Muscle of leg (tissue), 11 donors: ENCODE data around the gene CTR9. TPM values are rescaled to one million over a fixed set of nuclear protein-coding genes. Genes with fewer than 3 reads are reported as not detected.

Source experiments
- DNase-seq: peaks from one replicate; pipeline ENCODE4 v3.0.0; 2013
- H3K27ac ChIP-seq: one replicate; pipeline ENCODE4 v1.5.1; 2013; ENCODE audit warnings: mild to moderate bottlenecking, low read length, control low read depth
- H3K27me3 ChIP-seq: one replicate; pipeline ENCODE4 v1.6.1; 2013; ENCODE audit warnings: low read length; ENCODE audit not compliant: control insufficient read depth, insufficient read depth
- H3K36me3 ChIP-seq: one replicate; pipeline ENCODE4 v1.6.1; 2013; ENCODE audit warnings: low read length; ENCODE audit not compliant: control insufficient read depth, insufficient read depth
- H3K4me1 ChIP-seq: one replicate; pipeline ENCODE4 v1.6.1; 2013; ENCODE audit warnings: low read length; ENCODE audit not compliant: control insufficient read depth, insufficient read depth
- H3K4me3 ChIP-seq: one replicate; pipeline ENCODE4 v1.5.1; 2013; ENCODE audit warnings: low read length, control low read depth
- H3K9me3 ChIP-seq: replicated peaks from 2 replicates; pipeline ENCODE4 v1.6.1; 2013; ENCODE audit warnings: low read depth, low read length; ENCODE audit not compliant: control insufficient read depth
- WGBS: methylation state at CpG from one replicate; pipeline ENCODE4 v1.1.5; 2013; ENCODE audit warnings: missing lambda C conversion rate; ENCODE audit not compliant: insufficient coverage; 5-methylcytosine and 5-hydroxymethylcytosine counted together
- polyA plus RNA-seq, 8 donors: library from polyadenylated mRNA; unstranded; fragments of 120-200 nt; gene quantifications; one replicate each; pipeline versions ENCODE4 v1.2.1 to v1.2.3, GENCODE V29; 2013; ENCODE audit warnings: inconsistent platforms in 1 of 8, low replicate concordance in 1 of 8; ENCODE audit not compliant: insufficient read length in 8 of 8, insufficient read depth in 1 of 8
- total RNA-seq: library from RNA; stranded (reverse); fragments of 120-200 nt; gene quantifications from one replicate; pipeline ENCODE4 v1.2.4, GENCODE V29; 2013

The CTR9 gene
- total and polyA plus RNA-seq, 9 donors: 16.4 to 35.8 (median 29.4) TPM

DNA sequence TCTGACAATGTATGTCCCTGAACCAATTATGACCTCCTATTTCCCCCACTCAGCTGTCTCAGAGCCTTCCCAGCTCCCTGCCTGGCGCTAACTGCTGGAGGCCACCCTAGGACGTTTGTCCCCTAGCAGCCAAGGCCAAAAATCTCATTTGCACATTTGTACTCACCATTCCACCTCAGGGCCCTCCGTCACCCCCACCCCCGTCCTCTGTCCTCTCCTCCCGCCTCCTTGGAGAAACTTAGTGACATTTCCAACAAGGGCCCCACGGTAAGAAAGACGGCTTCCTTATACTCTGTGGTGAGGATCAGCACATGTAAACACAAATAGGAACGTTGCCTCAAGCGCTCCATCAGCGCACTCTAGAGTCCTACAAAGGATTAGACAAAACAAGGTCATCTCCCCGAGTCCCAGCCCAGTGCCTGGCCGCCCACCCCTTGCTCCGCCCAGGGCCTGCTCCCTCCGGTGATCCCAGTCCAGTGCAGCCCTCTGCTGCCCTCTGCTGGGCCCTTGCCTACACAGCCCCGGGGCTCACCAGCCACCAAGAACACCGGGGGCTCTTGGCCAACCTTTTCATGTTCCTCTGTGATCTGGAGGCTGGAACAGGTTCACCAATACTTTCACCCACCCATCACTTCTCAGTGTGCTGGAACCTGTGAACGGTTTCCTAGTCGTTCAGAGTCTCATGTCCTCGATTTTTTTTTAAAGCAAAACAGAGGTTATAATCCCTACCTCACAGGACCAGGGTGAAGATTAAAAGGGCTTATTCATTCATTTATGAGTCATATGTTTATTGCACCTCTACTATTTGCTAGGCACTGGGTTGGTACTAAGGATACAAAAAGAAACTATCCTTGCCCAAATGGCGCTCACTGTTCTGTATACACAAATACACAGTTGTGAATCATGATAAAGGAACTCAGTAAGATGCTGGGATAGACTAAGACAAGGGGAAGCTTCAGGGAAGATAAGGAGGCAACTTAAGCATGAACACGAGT, 15.3 kb upstream of the CTR9 start:
- WGBS: 2% methylated on average over 16 of the region's 21 CpGs
- H3K9me3 ChIP-seq: no peaks in the 10 kb centered on the region
- no peaks in the 10 kb centered on the region for H3K36me3 ChIP-seq
- H3K4me1 ChIP-seq: peaks cover 5% of the 10 kb centered on the region
- H3K4me3 ChIP-seq: peak overlapping the region; percentile 29
- no peaks in the 10 kb centered on the region for H3K27me3 ChIP-seq
- H3K27ac ChIP-seq: peak overlapping the region; percentile 75
- DNase-seq: peak; percentile 97

DNA sequence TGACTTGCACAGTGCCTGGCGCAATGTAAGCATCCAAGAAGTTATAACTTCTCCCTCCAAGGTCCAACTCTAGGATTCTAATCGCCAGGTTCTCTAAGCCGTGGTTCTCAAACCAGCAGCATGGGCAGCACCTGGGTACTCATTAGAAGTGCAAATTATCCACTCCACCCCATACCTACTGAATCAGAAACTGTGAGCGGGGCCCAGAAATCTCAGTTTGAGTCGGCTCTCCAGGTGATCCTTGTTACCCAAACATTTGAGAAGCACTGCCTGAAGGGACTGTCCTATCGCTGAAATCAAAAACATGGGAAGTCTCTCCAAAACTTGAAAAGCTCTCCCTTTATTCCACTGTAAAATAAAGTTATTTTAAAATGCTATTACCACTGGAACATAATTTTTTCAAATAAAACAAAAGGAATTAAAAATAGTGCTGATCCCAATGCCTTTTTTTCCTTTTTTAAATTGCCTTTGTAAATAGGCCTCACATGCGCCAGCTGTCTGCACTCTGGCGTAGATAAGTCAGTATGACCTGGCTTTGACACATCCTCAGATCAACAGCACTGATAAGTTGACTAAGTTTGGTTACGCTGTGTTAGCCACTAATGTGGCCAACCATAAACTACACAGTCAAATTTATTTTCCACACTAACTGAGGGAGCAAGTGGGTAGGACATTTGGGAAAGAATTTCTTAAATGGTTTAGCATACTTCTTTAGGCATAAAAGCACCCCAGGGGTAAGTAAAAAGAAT, 8.4 kb upstream of the CTR9 start:
- H3K4me1 ChIP-seq: no peaks in the 10 kb centered on the region
- DNase-seq: no peak
- no peaks in the 10 kb centered on the region for H3K9me3 ChIP-seq
- no peak overlapping the region for H3K27ac ChIP-seq
- no peak overlapping the region for H3K4me3 ChIP-seq
- H3K36me3 ChIP-seq: no peaks in the 10 kb centered on the region
- H3K27me3 ChIP-seq: no peaks in the 10 kb centered on the region
- WGBS: 80% methylated on average over 2 of the region's 9 CpGs

- Histone ChIP-seq H3K4me1 (no peaks in the 10 kb centered on the region), H3K4me3 (no peak overlapping the region), H3K36me3 (no peaks in the 10 kb centered on the region), H3K27ac (no peak overlapping the region), H3K27me3 (no peaks in the 10 kb centered on the region), H3K9me3 (no peaks in the 10 kb centered on the region)
- no peak for DNase-seq
- WGBS: 35% methylated on average over 8 of the region's 13 CpGs
Measured at GRCh38 chr11:10743354-10744000, 7.6 kb upstream of the CTR9 start.

DNA sequence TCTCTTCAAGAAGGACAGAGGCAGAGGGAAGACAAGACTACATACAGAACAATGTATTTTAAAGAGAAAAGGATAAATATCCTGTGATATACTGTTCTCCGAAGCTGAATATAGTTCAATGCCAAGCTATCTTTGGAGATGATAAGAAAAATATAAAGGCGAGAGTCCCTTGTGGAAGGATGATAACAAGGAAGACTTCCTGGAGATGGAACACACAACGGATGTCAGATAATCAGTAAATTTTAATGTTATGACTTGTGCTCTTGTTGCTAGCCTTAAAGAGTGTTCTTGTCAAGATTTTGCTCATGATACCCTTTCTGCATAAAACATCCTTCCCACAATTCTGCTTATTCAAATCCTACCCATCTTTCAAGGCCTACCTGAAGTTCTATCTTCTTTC, 6.8 kb upstream of the CTR9 start:
- no peaks in the 10 kb centered on the region for H3K9me3 ChIP-seq
- no peak for DNase-seq
- no peak overlapping the region for H3K4me3 ChIP-seq
- no peak overlapping the region for H3K27ac ChIP-seq
- WGBS: no CpG with 5 or more reads among the region's 3 CpGs
- H3K27me3 ChIP-seq: no peaks in the 10 kb centered on the region
- no peaks in the 10 kb centered on the region for H3K4me1 ChIP-seq
- no peaks in the 10 kb centered on the region for H3K36me3 ChIP-seq

DNA sequence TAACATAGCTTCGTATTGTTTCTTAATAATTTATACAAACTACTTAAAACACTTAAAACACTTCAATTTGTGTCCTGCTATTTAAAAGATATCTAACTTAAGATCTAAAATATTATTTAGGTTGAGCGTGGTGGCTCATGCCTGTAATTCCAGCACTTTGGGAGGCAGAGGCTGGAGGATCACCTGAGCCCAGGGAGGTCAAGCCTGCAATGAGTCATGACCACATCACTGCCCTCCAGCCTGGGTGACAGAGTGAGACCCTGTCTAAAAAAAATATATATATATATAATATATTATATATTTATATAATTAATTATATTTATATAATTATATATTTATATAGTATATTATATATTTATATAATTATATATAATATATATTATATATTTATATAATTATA, 4.2 kb upstream of the CTR9 start:
- Histone ChIP-seq H3K4me3 (no peak overlapping the region), H3K27ac (no peak overlapping the region), H3K27me3 (no peaks in the 10 kb centered on the region), H3K36me3 (no peaks in the 10 kb centered on the region), H3K9me3 (no peaks in the 10 kb centered on the region), H3K4me1 (no peaks in the 10 kb centered on the region)
- DNase-seq: no peak
- no CpG with 5 or more reads among the region's 2 CpGs for WGBS

GRCh38 chr11:10747733-10748132, 3.3 kb upstream of the CTR9 start:
- Histone ChIP-seq H3K27me3 (no peaks in the 10 kb centered on the region), H3K36me3 (no peaks in the 10 kb centered on the region), H3K27ac (no peak overlapping the region), H3K4me1 (peaks cover 2% of the 10 kb centered on the region), H3K4me3 (no peak overlapping the region), H3K9me3 (no peaks in the 10 kb centered on the region)
- no peak for DNase-seq

DNA sequence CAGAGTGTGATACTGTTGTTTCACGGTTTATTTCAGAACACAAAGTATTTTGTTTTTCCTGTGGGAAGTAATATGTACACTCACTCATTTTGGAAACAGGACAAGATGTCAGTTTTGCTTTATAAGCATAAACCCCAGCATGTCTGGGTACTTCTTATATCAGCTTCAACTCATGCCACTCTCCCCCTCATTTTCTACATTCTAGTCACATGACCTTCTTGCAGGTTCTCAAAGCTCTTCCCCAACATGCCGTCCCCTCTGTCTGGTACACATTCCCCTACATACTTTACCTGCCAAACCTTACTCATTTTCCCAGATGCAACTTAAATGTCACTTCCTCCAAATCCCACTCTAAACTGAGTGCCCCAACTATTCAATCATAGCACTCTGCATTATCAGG, 1.6 kb upstream of the CTR9 start:
- no peaks in the 10 kb centered on the region for H3K9me3 ChIP-seq
- H3K36me3 ChIP-seq: no peaks in the 10 kb centered on the region
- peaks cover 2% of the 10 kb centered on the region for H3K4me1 ChIP-seq
- H3K27me3 ChIP-seq: no peaks in the 10 kb centered on the region
- H3K27ac ChIP-seq: no peak overlapping the region
- WGBS: 77% methylated on average over 1 of the region's 2 CpGs
- no peak for DNase-seq
- no peak overlapping the region for H3K4me3 ChIP-seq

- Histone ChIP-seq H3K4me1 (peaks cover 2% of the 10 kb centered on the region), H3K9me3 (no peaks in the 10 kb centered on the region), H3K4me3 (peak overlapping the region; percentile 85), H3K36me3 (peaks cover 10% of the 10 kb centered on the region), H3K27ac (peak overlapping the region; percentile 100), H3K27me3 (no peaks in the 10 kb centered on the region)
- no peak for DNase-seq
- 2% methylated on average over 6 of the region's 14 CpGs for WGBS
Measured at GRCh38 chr11:10751581-10751940, 515 bp downstream of the CTR9 start.

DNA sequence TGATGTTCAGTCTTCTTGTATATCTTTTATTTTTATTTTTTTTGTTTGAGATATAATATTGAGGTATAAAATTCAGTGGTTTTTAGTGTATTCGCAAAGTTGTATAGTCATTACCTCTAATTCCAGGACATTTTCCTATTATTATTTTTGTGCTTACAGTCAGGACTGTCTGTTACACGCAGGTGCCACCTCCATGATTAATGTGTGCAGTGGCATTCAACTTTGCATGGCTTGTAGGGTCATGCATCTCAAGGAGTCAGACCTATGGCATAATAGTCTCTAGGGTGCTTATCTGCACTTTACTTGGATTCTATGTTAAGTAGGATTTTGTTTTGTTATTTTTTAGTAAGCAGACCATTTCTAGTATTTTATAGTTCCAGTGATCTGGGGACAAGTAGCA, 1.0 kb downstream of the CTR9 start:
- H3K9me3 ChIP-seq: no peaks in the 10 kb centered on the region
- peak overlapping the region; percentile 85 for H3K4me3 ChIP-seq
- peaks cover 13% of the 10 kb centered on the region for H3K36me3 ChIP-seq
- H3K27me3 ChIP-seq: no peaks in the 10 kb centered on the region
- peak overlapping the region; percentile 100 for H3K27ac ChIP-seq
- no CpG with 5 or more reads among the region's 2 CpGs for WGBS
- DNase-seq: no peak
- H3K4me1 ChIP-seq: peaks cover 2% of the 10 kb centered on the region

GRCh38 chr11:10752486-10752885, 1.4 kb downstream of the CTR9 start:
- Histone ChIP-seq H3K36me3 (peaks cover 18% of the 10 kb centered on the region), H3K27ac (no peak overlapping the region), H3K9me3 (no peaks in the 10 kb centered on the region), H3K27me3 (no peaks in the 10 kb centered on the region), H3K4me3 (no peak overlapping the region), H3K4me1 (peaks cover 2% of the 10 kb centered on the region)
- WGBS: 80% methylated on average over 2 of the region's 7 CpGs
- DNase-seq: no peak
